ENCODE measurements around the gene PDCD1. TPM values are rescaled to one million over a fixed set of nuclear protein-coding genes. Genes with fewer than 3 reads are reported as not detected.

PDCD1 gene
- total and polyA plus RNA-seq, 10 of the 15 experiments (the other 5 are each of a cell fraction or from before 2014, with no cell fraction given): 0.62 to 6.4 (median 2.9) TPM; not detected in 2

DNA sequence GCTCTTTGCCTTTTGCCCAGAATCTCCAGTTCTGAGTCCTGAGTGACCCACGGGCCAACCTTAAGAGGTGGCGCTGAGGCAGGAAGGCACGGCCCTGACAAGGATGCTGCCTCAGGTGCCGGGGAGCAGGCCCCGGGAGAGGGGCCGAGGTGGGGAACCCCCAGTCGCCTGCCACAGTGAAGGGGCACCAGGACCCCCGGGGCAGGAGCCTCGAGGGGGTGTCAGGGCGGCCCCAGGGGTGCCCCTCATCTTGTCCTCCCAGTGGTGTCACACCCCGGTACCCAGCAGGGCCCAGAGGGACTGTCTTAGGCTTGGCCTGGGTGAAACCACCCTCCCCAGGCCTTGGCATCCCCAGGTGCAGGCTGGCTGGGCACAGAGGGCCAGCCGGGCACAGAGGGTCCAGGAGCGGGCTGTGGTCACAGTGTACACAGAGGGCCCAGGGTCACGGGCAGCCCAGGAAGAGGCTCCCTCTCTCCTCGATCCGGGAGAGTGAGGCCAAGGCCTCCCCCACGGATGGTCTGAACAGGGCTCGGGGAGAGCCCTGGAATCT is 1.0 kb downstream of the PDCD1 start:
- Histone ChIP-seq H3K4me3 (peak overlapping the region; percentile 56), H3K9ac (ENCODE audit: control insufficient read depth, insufficient read depth, low read length) (peak overlapping the region; percentile 77), H3K36me3 (ENCODE audit: control insufficient read depth in 2 of 2, insufficient read depth in 2 of 2, low read length in 1 of 2) (no peaks in the 10 kb centered on the region), H3K79me2 (ENCODE audit: control insufficient read depth, insufficient read depth, low read length) (peaks cover 7% of the 10 kb centered on the region), H3K4me1 (ENCODE audit: control insufficient read depth, insufficient read depth, low read length) (peaks cover 25% of the 10 kb centered on the region), H4K20me1 (ENCODE audit: control insufficient read depth, insufficient read depth) (no peaks in the 10 kb centered on the region), H3K9me3 (replicated peaks; ENCODE audit: control insufficient read depth, insufficient read depth, low read length) (no peaks in the 10 kb centered on the region), H3K27me3 (replicated peaks in 1 of 2; ENCODE audit: control insufficient read depth in 2 of 2, insufficient read depth in 2 of 2, low read length in 1 of 2) (no peaks in the 10 kb centered on the region), H2AFZ (ENCODE audit: control insufficient read depth, low read depth, low read length) (no peak overlapping the region), H3K4me2 (ENCODE audit: control insufficient read depth, insufficient read depth) (peak overlapping the region; percentile 97), H3K27ac (ENCODE audit: control insufficient read depth, insufficient read depth) (no peak overlapping the region)
- ATAC-seq (no peak), FAIRE-seq (no peak), DNase-seq (ENCODE audit: low read depth, low spot score) (no peak)
- intact Hi-C loops (cut with micrococcal nuclease; ENCODE audit: unreplicated experiment) (no loop called here), in situ Hi-C loops (cut with MboI) (no loop called here)
- POLR2A ChIA-PET: interaction anchor here (1.0 to 3.5 kb wide), 3 partner anchors 11 to 156 kb away, joined by 4 to 26 read pairs (median 5); partner anchors contain the start of genes ING5 and RTP5
- WGBS (ENCODE audit: insufficient coverage, insufficient replicate concordance, low lambda C conversion rate, missing lambda C conversion rate): 33% methylated on average over 18 of the region's 18 CpGs
- no TSS peak for BruUV-seq (replicated peaks)
- SMC1A ChIA-PET (ENCODE audit: uncharacterized antibody, unreplicated experiment): interaction anchor here (0.9 kb wide), 1 partner anchor 13 kb away, joined by 5 read pairs; no protein-coding TSS in a partner anchor
- CTCF ChIA-PET: interaction anchor here (1.9 kb wide), 1 partner anchor 20 kb away, joined by 7 read pairs; no protein-coding TSS in a partner anchor
- RAD21 ChIA-PET (ENCODE audit: unreplicated experiment): no interaction called here
- no peak for TF ChIP-seq SREBF1 (IDR thresholded peaks at IDR 0.05; ENCODE audit: low read length)

DNA sequence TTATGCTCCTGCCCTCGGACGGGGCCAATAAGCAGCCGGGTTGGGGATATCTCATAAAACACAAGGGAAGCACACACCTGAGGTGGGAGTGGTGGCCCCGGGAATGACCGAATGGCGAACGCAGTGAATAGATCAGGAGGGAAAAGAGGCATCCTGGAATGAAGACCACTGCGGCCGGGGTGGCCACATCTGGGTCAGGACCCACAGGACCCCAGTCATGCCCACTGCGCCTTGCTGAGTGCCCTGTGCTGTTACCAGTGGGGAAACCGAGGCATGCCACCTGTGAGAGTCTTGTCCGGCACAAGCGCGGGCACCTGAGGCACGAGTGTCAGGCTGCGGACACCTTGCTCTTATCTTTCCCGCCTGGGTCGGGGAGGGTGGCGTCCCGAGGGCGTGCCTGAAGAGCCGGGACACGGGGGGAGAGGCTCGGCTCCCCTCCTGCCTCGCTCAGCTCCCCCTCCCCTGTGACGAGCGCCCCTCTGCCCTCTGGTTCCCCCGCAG is 1.6 kb downstream of the PDCD1 start:
- ChIA-PET POLR2A (no interaction called here), CTCF (no interaction called here), SMC1A (ENCODE audit: uncharacterized antibody, unreplicated experiment) (no interaction called here), RAD21 (ENCODE audit: unreplicated experiment) (no interaction called here)
- no peak for DNase-seq (ENCODE audit: low read depth, low spot score)
- Histone ChIP-seq H3K27ac (ENCODE audit: control insufficient read depth, insufficient read depth) (no peak overlapping the region), H3K4me1 (ENCODE audit: control insufficient read depth, insufficient read depth, low read length) (peaks cover 25% of the 10 kb centered on the region), H3K79me2 (ENCODE audit: control insufficient read depth, insufficient read depth, low read length) (peaks cover 7% of the 10 kb centered on the region), H3K9ac (ENCODE audit: control insufficient read depth, insufficient read depth, low read length) (no peak overlapping the region), H2AFZ (ENCODE audit: control insufficient read depth, low read depth, low read length) (no peak overlapping the region), H3K36me3 (ENCODE audit: control insufficient read depth in 2 of 2, insufficient read depth in 2 of 2, low read length in 1 of 2) (no peaks in the 10 kb centered on the region), H3K27me3 (replicated peaks in 1 of 2; ENCODE audit: control insufficient read depth in 2 of 2, insufficient read depth in 2 of 2, low read length in 1 of 2) (no peaks in the 10 kb centered on the region), H3K9me3 (replicated peaks; ENCODE audit: control insufficient read depth, insufficient read depth, low read length) (no peaks in the 10 kb centered on the region), H3K4me3 (no peak overlapping the region), H3K4me2 (ENCODE audit: control insufficient read depth, insufficient read depth) (peak overlapping the region; percentile 27), H4K20me1 (ENCODE audit: control insufficient read depth, insufficient read depth) (no peaks in the 10 kb centered on the region)
- no TSS peak for BruUV-seq (replicated peaks)
- ATAC-seq: no peak
- TF ChIP-seq, protein P1, sequence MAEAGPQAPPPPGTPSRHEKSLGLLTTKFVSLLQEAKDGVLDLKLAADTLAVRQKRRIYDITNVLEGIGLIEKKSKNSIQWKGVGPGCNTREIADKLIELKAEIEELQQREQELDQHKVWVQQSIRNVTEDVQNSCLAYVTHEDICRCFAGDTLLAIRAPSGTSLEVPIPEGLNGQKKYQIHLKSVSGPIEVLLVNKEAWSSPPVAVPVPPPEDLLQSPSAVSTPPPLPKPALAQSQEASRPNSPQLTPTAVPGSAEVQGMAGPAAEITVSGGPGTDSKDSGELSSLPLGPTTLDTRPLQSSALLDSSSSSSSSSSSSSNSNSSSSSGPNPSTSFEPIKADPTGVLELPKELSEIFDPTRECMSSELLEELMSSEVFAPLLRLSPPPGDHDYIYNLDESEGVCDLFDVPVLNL (IDR thresholded peaks at IDR 0.05; ENCODE audit: low read depth, low read length): no peak
- TF ChIP-seq, protein P2, sequence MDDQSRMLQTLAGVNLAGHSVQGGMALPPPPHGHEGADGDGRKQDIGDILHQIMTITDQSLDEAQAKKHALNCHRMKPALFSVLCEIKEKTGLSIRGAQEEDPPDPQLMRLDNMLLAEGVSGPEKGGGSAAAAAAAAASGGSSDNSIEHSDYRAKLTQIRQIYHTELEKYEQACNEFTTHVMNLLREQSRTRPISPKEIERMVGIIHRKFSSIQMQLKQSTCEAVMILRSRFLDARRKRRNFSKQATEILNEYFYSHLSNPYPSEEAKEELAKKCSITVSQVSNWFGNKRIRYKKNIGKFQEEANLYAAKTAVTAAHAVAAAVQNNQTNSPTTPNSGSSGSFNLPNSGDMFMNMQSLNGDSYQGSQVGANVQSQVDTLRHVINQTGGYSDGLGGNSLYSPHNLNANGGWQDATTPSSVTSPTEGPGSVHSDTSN (IDR thresholded peaks at IDR 0.05; ENCODE audit: insufficient replicate concordance, low read depth, low read length): no peak
- TF ChIP-seq BHLHE40 (IDR thresholded peaks at IDR 0.05; ENCODE audit: borderline replicate concordance in 1 of 2, low read depth in 2 of 2, low read length in 1 of 2): no peak
- TF ChIP-seq, protein P3, sequence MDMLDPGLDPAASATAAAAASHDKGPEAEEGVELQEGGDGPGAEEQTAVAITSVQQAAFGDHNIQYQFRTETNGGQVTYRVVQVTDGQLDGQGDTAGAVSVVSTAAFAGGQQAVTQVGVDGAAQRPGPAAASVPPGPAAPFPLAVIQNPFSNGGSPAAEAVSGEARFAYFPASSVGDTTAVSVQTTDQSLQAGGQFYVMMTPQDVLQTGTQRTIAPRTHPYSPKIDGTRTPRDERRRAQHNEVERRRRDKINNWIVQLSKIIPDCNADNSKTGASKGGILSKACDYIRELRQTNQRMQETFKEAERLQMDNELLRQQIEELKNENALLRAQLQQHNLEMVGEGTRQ (IDR thresholded peaks at IDR 0.05; ENCODE audit: borderline replicate concordance, low read depth, low read length): no peak
- no peak for TF ChIP-seq MTA2 (IDR thresholded peaks at IDR 0.05; ENCODE audit: low read depth)
- TF ChIP-seq, protein P4, sequence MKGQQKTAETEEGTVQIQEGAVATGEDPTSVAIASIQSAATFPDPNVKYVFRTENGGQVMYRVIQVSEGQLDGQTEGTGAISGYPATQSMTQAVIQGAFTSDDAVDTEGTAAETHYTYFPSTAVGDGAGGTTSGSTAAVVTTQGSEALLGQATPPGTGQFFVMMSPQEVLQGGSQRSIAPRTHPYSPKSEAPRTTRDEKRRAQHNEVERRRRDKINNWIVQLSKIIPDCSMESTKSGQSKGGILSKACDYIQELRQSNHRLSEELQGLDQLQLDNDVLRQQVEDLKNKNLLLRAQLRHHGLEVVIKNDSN (IDR thresholded peaks at IDR 0.05; ENCODE audit: borderline replicate concordance, extremely low read length, insufficient read depth, low read depth, low read length): no peak
- no peak for TF ChIP-seq ZNF24 (IDR thresholded peaks at IDR 0.05)
- no peak for TF ChIP-seq ZZZ3 (IDR thresholded peaks at IDR 0.05; ENCODE audit: control insufficient read depth, insufficient read length, low read depth)
- TF ChIP-seq SMAD1 (IDR thresholded peaks at IDR 0.05; ENCODE audit: low read depth, partially characterized antibody): no peak
- no peak for TF ChIP-seq RAD21 (IDR thresholded peaks at IDR 0.05; ENCODE audit: insufficient read depth, low read depth, low read length)
- WGBS (ENCODE audit: insufficient coverage, insufficient replicate concordance, low lambda C conversion rate, missing lambda C conversion rate): 87% methylated on average over 21 of the region's 28 CpGs
- no peak for FAIRE-seq
- in situ Hi-C loops (cut with MboI): no loop called here
- intact Hi-C loops (cut with micrococcal nuclease; ENCODE audit: unreplicated experiment): no loop called here
